ENCODE results near the gene PKM. TPM values are rescaled to one million over a fixed set of nuclear protein-coding genes. Genes with fewer than 3 reads are reported as not detected.

Gene PKM
- total and polyA plus RNA-seq, 12 donors: 396 to 1,308 (median 1,056) TPM

- H3K36me3 ChIP-seq (replicated peaks in 1 of 2): peaks cover 0 to 76% of the 10 kb centered on the region in 2 donors
- H3K27me3 ChIP-seq: no peaks in the 10 kb centered on the region
- WGBS, 4 donors: 66 to 80% (median 75%) methylated on average over 4 of the region's 4 CpGs
- no peaks in the 10 kb centered on the region for H3K9me3 ChIP-seq (replicated peaks in 1 of 3)
- peaks cover 7 to 26% of the 10 kb centered on the region in 2 donors for H3K4me1 ChIP-seq (replicated peaks in 1 of 2)
- H3K4me3 ChIP-seq: no peak overlapping the region
- TF ChIP-seq POLR2A (IDR thresholded peaks at IDR 0.05): no peak
- no peak for TF ChIP-seq CTCF (IDR thresholded peaks at IDR 0.05)
- no peak overlapping the region for H3K27ac ChIP-seq
- intact Hi-C loops (cut with DNase I): no loop called here
- DNase-seq: no peak
Observed at GRCh38 chr15:72217216-72217615, 13.8 kb downstream of the PKM start.

- TF ChIP-seq CTCF (IDR thresholded peaks at IDR 0.05) (no peak), POLR2A (IDR thresholded peaks at IDR 0.05) (no peak)
- Histone ChIP-seq H3K4me3 (no peak overlapping the region), H3K4me1 (replicated peaks in 1 of 2) (peaks cover 0 to 14% of the 10 kb centered on the region in 2 donors), H3K27me3 (no peaks in the 10 kb centered on the region), H3K27ac (no peak overlapping the region), H3K9me3 (replicated peaks in 1 of 3) (no peaks in the 10 kb centered on the region), H3K36me3 (replicated peaks in 1 of 2) (peaks cover 0 to 86% of the 10 kb centered on the region in 2 donors)
- WGBS, 4 donors: 69 to 82% (median 79%) methylated on average over 1 of the region's 1 CpG
- DNase-seq: no peak
- intact Hi-C loops (cut with DNase I): no loop called here
Observed at GRCh38 chr15:72216079-72216478, 14.9 kb downstream of the PKM start.

GRCh38 chr15:72207558-72208085 lies 23.4 kb downstream of the PKM start:
- Histone ChIP-seq H3K27me3 (no peaks in the 10 kb centered on the region), H3K4me3 (no peak overlapping the region), H3K36me3 (replicated peaks in 1 of 2) (peaks cover 0 to 100% of the 10 kb centered on the region in 2 donors), H3K27ac (peak overlapping the region in 1 of 5 donors; percentile 10), H3K4me1 (replicated peaks in 1 of 2) (peaks cover 0 to 18% of the 10 kb centered on the region in 2 donors), H3K9me3 (replicated peaks in 1 of 3) (no peaks in the 10 kb centered on the region)
- no peak for DNase-seq
- TF ChIP-seq POLR2A (IDR thresholded peaks at IDR 0.05) (no peak), CTCF (IDR thresholded peaks at IDR 0.05) (no peak)
- intact Hi-C loops (cut with DNase I): no loop called here

GRCh38 chr15:72206677-72207000 lies 24.4 kb downstream of the PKM start:
- Histone ChIP-seq H3K9me3 (replicated peaks in 1 of 3) (no peaks in the 10 kb centered on the region), H3K27ac (no peak overlapping the region), H3K27me3 (no peaks in the 10 kb centered on the region), H3K36me3 (replicated peaks in 1 of 2) (peaks cover 0 to 100% of the 10 kb centered on the region in 2 donors), H3K4me3 (no peak overlapping the region), H3K4me1 (replicated peaks in 1 of 2) (peaks cover 0 to 20% of the 10 kb centered on the region in 2 donors)
- 89 to 96% (median 89%) methylated on average over 3 to 5 of the region's 5 CpGs; no CpG with 5 or more reads in 1 of the 4 donors for WGBS, 4 donors
- DNase-seq: no peak
- no peak for TF ChIP-seq CTCF (IDR thresholded peaks at IDR 0.05)
- no peak for TF ChIP-seq POLR2A (IDR thresholded peaks at IDR 0.05)
- intact Hi-C loops (cut with DNase I): no loop called here

Measured in adrenal gland (tissue), 12 donors.